HG02885 (cell line): ENCODE data around the gene CLCC1.
A peak's percentile ranks its signal among the peaks of the same experiment; 100 is the strongest.
"Not testable (repeated sequence)": the region's sequence is repeated elsewhere in the genome, so short reads cannot be mapped to it uniquely, and the experiment has no call there.

ENCODE experiments used
- ATAC-seq: cut with Tn5 transposase; IDR thresholded peaks from one replicate; pipeline ENCODE4 v1.9.1; 2021; ENCODE audit warnings: mild to moderate bottlenecking; ENCODE audit not compliant: unreplicated experiment, poor library complexity

Gene CLCC1, protein sequence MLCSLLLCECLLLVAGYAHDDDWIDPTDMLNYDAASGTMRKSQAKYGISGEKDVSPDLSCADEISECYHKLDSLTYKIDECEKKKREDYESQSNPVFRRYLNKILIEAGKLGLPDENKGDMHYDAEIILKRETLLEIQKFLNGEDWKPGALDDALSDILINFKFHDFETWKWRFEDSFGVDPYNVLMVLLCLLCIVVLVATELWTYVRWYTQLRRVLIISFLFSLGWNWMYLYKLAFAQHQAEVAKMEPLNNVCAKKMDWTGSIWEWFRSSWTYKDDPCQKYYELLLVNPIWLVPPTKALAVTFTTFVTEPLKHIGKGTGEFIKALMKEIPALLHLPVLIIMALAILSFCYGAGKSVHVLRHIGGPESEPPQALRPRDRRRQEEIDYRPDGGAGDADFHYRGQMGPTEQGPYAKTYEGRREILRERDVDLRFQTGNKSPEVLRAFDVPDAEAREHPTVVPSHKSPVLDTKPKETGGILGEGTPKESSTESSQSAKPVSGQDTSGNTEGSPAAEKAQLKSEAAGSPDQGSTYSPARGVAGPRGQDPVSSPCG

GRCh38 chr1:108963052-108963686, at the start of gene CLCC1:
Gene CLCC1 (minus strand): TSS chr1:108963484. CDS start chr1:108950437, 13,047 bp downstream.
- ATAC-seq = peak; percentile 92

- ATAC-seq = no peak
These were observed 48.1 kb upstream of the CLCC1 start for GRCh38 chr1:109011335-109011734.

- not testable (repeated sequence) for ATAC-seq
These were observed 33.3 kb upstream of the CLCC1 start for GRCh38 chr1:108996622-108997021.

- ATAC-seq = no peak
These were observed 19.8 kb upstream of the CLCC1 start for GRCh38 chr1:108983114-108983513.

- no peak for ATAC-seq
These were observed 13.4 kb upstream of the CLCC1 start for GRCh38 chr1:108976658-108977057.

- ATAC-seq = no peak
These were observed 9.7 kb upstream of the CLCC1 start for GRCh38 chr1:108972951-108973350.

- no peak for ATAC-seq
These were observed 6.1 kb upstream of the CLCC1 start for GRCh38 chr1:108969346-108969745.

GRCh38 chr1:108962681-108963051, 618 bp downstream of the CLCC1 start:
- no peak for ATAC-seq

DNA sequence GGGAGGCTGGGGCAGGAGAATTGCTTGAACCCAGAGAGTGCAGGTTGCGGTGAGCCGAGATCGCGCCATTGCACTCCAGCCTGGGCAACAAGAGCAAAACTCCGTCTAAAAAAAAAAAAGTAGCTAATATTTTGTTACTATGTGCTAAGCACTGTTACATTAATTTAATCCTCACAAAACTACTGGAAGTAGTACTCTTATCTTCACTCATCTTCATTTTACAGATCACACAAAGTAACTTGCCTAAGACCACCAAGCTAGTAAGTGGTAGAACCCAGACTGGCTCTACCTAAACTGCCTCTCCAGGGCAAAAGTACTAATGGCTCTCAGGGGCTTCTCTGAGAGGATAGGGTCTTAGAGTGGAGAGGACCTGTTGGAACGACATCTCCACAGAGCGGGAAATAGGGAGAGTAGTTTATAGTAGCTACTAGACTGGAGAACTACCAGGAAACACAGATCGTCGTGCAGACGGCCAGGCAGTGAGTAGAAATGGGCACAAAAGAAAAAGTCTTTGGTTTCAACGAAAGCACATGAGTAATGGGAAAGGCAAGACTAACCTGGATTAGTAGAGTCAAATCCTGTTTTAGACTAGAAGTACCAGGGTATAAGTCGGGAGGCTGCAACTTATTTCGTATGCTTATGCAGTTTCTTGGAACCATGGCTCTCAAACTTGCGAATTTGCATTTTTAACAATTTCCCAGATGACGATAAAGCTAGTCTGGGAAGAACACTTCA, 1.4 kb downstream of the CLCC1 start:
- ATAC-seq = no peak

DNA sequence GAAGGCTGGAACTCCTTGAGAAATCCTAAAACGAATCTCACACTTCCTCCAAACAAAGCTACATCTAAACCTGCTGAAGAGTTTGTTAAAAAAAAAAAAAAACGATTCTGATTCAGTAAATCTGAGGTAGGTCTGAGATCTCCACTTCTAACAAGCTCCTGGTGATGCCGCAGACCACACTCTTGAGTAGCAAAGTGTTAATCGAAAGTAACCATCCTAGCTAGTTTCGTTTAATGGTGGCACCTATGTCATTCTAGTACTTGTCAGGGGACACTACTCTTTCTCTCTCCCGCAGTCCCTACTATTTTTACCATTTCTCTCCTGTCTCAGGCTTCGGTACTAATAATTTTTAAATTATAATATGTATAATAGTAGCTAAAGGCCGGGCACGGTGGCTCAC, 2.1 kb downstream of the CLCC1 start:
- peak; percentile 41 for ATAC-seq

GRCh38 chr1:108960719-108961118, 2.6 kb downstream of the CLCC1 start:
- ATAC-seq = no peak

DNA sequence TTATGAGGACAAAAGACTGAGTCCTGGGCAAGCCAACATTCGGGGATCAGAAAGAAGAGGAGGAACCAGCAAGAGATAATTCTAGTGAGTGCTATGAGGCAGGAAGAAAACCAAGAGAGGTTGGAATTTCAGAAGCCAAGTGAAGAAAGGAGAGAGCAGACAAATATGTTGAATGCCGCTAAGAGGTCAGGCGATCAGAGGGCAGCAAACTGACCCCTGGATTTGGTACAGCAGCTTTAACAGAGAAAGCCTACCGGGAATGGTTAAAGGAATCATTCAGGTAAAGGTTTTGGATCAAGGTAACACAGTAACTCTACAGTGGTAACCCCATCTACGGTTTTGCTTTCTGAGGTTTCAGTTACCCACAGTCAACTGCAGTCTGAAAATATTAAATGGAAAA, 5.4 kb downstream of the CLCC1 start:
- ATAC-seq = no peak

- ATAC-seq = no peak
These were observed 7.4 kb downstream of the CLCC1 start for GRCh38 chr1:108955881-108956280.

- ATAC-seq = no peak
These were observed 8.2 kb downstream of the CLCC1 start for GRCh38 chr1:108955111-108955510.

GRCh38 chr1:108953452-108953851, 9.8 kb downstream of the CLCC1 start:
- no peak for ATAC-seq

DNA sequence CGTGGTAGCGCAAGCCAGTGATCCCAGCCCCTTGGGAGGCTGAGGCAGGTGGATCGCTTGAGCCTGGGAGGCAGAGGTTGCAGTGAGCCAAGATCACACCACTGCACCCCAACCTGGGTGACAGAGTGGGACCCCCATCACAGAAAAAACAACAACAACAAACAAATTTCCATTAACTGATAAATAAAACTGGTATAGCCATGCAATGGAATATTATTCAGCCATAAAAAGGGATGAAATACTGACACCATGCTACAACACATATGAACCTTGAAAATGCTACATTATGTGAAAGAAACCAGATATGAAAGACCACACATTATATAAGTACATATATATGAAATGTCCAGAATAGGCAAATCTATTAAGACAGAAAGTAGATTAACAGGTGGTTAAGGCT, 12.0 kb downstream of the CLCC1 start:
- no peak for ATAC-seq

GRCh38 chr1:108949044-108949443, 14.2 kb downstream of the CLCC1 start:
- ATAC-seq = no peak

DNA sequence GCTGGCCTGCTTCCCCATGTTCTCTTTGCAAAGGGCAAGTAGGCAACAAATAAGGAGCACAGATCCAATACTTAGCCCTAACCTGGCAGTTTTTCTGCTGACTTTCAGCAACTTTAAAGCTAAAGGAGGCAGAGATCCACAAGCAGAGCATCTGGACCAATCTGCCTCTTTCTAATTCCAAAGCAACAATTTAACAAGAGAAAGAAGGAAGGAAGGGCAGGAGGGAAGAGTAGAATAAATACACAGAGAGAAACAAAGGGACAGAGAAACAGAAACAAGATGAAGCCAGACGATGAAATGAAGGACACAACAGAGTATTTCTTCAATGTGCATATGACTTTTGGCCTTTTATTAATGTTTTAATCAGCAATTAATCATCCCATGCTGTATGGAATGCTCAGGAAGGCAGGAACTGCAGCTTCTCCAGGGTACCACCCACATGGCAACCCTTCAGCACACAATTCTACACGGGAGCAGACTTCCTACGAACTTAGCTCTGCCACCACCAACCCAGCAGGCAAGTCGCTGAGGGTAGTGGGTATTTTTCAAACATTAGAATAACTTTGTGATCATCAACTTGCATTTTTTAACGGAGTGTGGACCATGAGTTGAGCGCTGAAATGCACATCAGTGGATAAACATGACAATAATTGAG, 15.3 kb downstream of the CLCC1 start:
- ATAC-seq = no peak

DNA sequence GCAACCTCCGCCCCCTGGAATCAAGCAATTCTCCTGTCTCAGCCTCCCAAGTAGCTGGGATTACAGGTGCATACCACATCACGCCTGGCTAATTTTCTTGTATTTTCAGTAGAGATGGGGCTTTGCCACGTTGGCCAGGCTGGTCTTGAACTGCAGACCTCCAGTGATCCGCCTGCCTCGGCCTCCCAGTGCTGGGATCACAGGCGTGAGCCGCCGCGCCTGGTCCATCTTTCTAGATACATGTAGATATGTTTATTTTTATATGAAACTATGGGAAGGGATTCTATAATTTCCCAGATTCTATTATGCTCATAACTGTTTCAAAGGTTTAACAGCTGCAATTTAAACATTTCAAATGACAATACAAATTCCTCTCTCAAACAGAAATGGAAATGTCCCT, 27.1 kb downstream of the CLCC1 start:
- no peak for ATAC-seq

DNA sequence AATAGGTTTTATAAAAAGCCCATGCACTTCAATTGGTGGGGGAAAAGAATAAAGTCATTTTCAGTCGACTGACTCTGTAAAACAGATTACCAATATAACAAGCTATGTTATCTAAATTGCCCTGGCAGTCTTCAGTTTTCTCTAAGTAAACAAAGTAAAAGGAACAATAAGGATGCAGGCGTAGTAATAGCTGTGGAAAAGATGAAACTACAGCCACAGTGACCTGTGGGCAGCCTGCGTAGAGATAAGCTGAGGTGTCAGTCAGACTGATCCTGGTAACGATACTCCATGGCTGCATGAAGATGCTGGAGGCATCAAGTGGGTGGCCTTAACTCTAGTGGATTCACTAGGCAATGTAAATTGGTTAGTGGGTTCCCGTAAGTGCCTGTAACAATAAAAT, 29.3 kb downstream of the CLCC1 start:
- ATAC-seq = no peak
